GM12878 (cell line): ENCODE results near the gene NKX1-1. TPM values are rescaled to one million over a fixed set of nuclear protein-coding genes. Genes with fewer than 3 reads are reported as not detected.

Experiments
- ATAC-seq: fragments of 200-7000 bp; cut with Tn5 transposase; 3 replicates; pipeline ENCODE4 v1.9.1; 2020; ENCODE audit warnings: mild to moderate bottlenecking, moderate library complexity
- BruUV-seq: library from RNA; stranded (reverse); fragments of 400-500 nt; replicated peaks from 2 replicates; lab custom pipeline; 2021; lab: Mats Ljungman, UMichigan
- CTCF ChIA-PET: fragments of 300-600 bp; sonication (Branson Sonifier 250); formaldehyde crosslinking; extraction: SDS; loops from one replicate; lab custom pipeline; 2021; ENCODE audit warnings: inconsistent platforms; lab: Yijun Ruan, JAX
- POLR2A ChIA-PET: fragments of 350-600 bp; formaldehyde crosslinking; extraction: SDS; loops from one replicate; lab custom pipeline; 2021; ENCODE audit warnings: inconsistent platforms; lab: Charles Lee
- RAD21 ChIA-PET: fragments of 300-600 bp; sonication (Branson Sonifier 250); formaldehyde crosslinking; loops from one replicate; lab custom pipeline; 2023; ENCODE audit warnings: antibody characterized with exemption; ENCODE audit not compliant: unreplicated experiment; lab: Charles Lee
- SMC1A ChIA-PET: fragments of 300-600 bp; sonication (Branson Sonifier 250); formaldehyde crosslinking; loops from one replicate; lab custom pipeline; 2023; ENCODE audit not compliant: unreplicated experiment, uncharacterized antibody; lab: Charles Lee
- DNase-seq: peaks from one replicate; pipeline ENCODE4 v3.0.0-alpha.2; 2011; ENCODE audit warnings: low read depth, low spot score
- FAIRE-seq: peaks from 3 replicates; lab custom pipeline; 2011; peaks lifted over from hg19 to GRCh38; lab: Jason Lieb, UNC
- H2AFZ ChIP-seq: 2 replicates; pipeline ENCODE4 v1.6.0; 2011; ENCODE audit warnings: low read depth, low read length, control low read depth; ENCODE audit not compliant: control insufficient read depth
- H3K27ac ChIP-seq: 2 replicates; pipeline ENCODE4 v1.5.1; 2011; ENCODE audit warnings: control low read depth; ENCODE audit not compliant: control insufficient read depth, insufficient read depth
- H3K27me3 ChIP-seq, 2 experiments: replicated peaks in 1 of 2; 2 replicates each; pipeline versions ENCODE4 v1.6.0 to v1.6.1; 2011; ENCODE audit warnings: low read length in 1 of 2; ENCODE audit not compliant: control insufficient read depth in 2 of 2, insufficient read depth in 2 of 2
- H3K36me3 ChIP-seq, 2 experiments: 2 replicates each; pipeline ENCODE4 v1.5.1; 2011; ENCODE audit warnings: low read length in 1 of 2; ENCODE audit not compliant: control insufficient read depth in 2 of 2, insufficient read depth in 2 of 2
- H3K4me1 ChIP-seq: 2 replicates; pipeline ENCODE4 v1.6.1; 2011; ENCODE audit warnings: mild to moderate bottlenecking, low read length, moderate library complexity, mixed read lengths; ENCODE audit not compliant: control insufficient read depth, insufficient read depth
- H3K4me2 ChIP-seq: 2 replicates; pipeline ENCODE4 v1.6.0; 2011; ENCODE audit warnings: control low read depth; ENCODE audit not compliant: control insufficient read depth, insufficient read depth
- H3K4me3 ChIP-seq: fragments of 200-600 bp; sonication (generic); 2 replicates; pipeline ENCODE4 v1.5.1; 2016
- H3K79me2 ChIP-seq: 2 replicates; pipeline ENCODE4 v1.6.0; 2011; ENCODE audit warnings: low read length; ENCODE audit not compliant: control insufficient read depth, insufficient read depth
- H3K9ac ChIP-seq: 2 replicates; pipeline ENCODE4 v1.8.0; 2011; ENCODE audit warnings: low read length, control low read depth, mixed read lengths; ENCODE audit not compliant: control insufficient read depth, insufficient read depth
- H3K9me3 ChIP-seq: replicated peaks from 3 replicates; pipeline ENCODE4 v1.5.1; 2011; ENCODE audit warnings: mild to moderate bottlenecking, low read length; ENCODE audit not compliant: control insufficient read depth, insufficient read depth
- H4K20me1 ChIP-seq: 2 replicates; pipeline ENCODE4 v1.6.0; 2011; ENCODE audit not compliant: control insufficient read depth, insufficient read depth
- CEBPB ChIP-seq, 2 experiments: fragments of 150-350 bp in 1 of 2; IDR thresholded peaks; 2 replicates each; pipeline ENCODE4 v1.6.1; 2012 to 2014; ENCODE audit warnings: low read depth in 2 of 2, low read length in 2 of 2, borderline replicate concordance in 1 of 2, inconsistent platforms in 1 of 2
- FOS ChIP-seq: IDR thresholded peaks from 3 replicates; pipeline ENCODE4 v1.6.1; 2011; ENCODE audit warnings: borderline replicate concordance; ENCODE audit not compliant: insufficient read length; ENCODE audit errors: extremely low read depth
- NR2F1 ChIP-seq: fragments of 450-650 bp; conservative IDR thresholded peaks from 2 replicates; pipeline ENCODE4 v1.6.1; 2017; ENCODE audit warnings: mild to moderate bottlenecking
- SMARCA5 ChIP-seq: fragments of 450-650 bp; IDR thresholded peaks from 2 replicates; pipeline ENCODE4 v1.6.1; 2017; ENCODE audit warnings: mild to moderate bottlenecking
- SREBF2 ChIP-seq: IDR thresholded peaks from 2 replicates; pipeline ENCODE4 v1.6.1; 2012; ENCODE audit warnings: mild to moderate bottlenecking, low read length
- ZBED1 ChIP-seq: IDR thresholded peaks from 2 replicates; pipeline ENCODE4 v1.6.1; 2016; ENCODE audit warnings: borderline replicate concordance
- ZNF24 ChIP-seq: fragments of 450-650 bp; IDR thresholded peaks from 2 replicates; pipeline ENCODE4 v1.6.1; 2017; ENCODE audit warnings: antibody characterized with exemption, mild to moderate bottlenecking
- WGBS: methylation state at CpG from one replicate; pipeline ENCODE4 v1.1.6; 2016; ENCODE audit warnings: low lambda C conversion rate; ENCODE audit not compliant: insufficient replicate concordance, insufficient coverage; ENCODE audit errors: missing lambda C conversion rate; 5-methylcytosine and 5-hydroxymethylcytosine counted together
- in situ Hi-C: fragments of 300-500 bp; cut with MboI; formaldehyde crosslinking; loops from 9 replicates; pipeline ENCODE4 v1.14.3; 2018; ENCODE audit warnings: mixed read lengths
- intact Hi-C: fragments of 100-400 bp; cut with micrococcal nuclease; formaldehyde crosslinking; loops from one replicate; pipeline ENCODE4 v1.14.2; 2022; ENCODE audit not compliant: unreplicated experiment
- polyA plus RNA-seq, 11 experiments: library from polyadenylated mRNA; depleted of rRNA in 4 of 11; unstranded in 6 of 11; stranded (reverse) in 5 of 11; fragments of >200 nt; fragmentation: Nextera tagmentation in 4 of 11; fragmentation: Illumina TruSeq in 1 of 11; extraction: Ambion mirVana in 4 of 11; extraction: Trizol in 1 of 11; gene quantifications; 1 replicate in 1 of 11; 2 replicates in 10 of 11; pipeline versions ENCODE4 v1.2.1 to v1.2.3, GENCODE V29; 2011 to 2016; ENCODE audit warnings: inconsistent platforms in 2 of 11, missing spikeins in 2 of 11, low read depth in 1 of 11
- total RNA-seq, 4 experiments: library from RNA; depleted of rRNA in 3 of 4; stranded (reverse); fragments of >200 nt in 3 of 4; fragmentation: Illumina TruSeq in 1 of 4; extraction: Trizol in 1 of 4; gene quantifications; 2 replicates each; pipeline versions ENCODE4 v1.2.1 to v1.2.3, GENCODE V29; 2013 to 2021
- TF ChIP-seq, protein P1 (sequence below): IDR thresholded peaks from 2 replicates; pipeline ENCODE4 v1.6.1; 2012; ENCODE audit warnings: low read depth, low read length, improper control_type of control experiment
- TF ChIP-seq, protein P2 (sequence below): fragments of 450-650 bp; IDR thresholded peaks from 2 replicates; pipeline ENCODE4 v1.6.1; 2017; ENCODE audit warnings: antibody characterized with exemption, mild to moderate bottlenecking, moderate library complexity

The NKX1-1 gene
- total and polyA plus RNA-seq, 10 of the 15 experiments (the other 5 are each of a cell fraction or from before 2014, with no cell fraction given), result not detected

DNA sequence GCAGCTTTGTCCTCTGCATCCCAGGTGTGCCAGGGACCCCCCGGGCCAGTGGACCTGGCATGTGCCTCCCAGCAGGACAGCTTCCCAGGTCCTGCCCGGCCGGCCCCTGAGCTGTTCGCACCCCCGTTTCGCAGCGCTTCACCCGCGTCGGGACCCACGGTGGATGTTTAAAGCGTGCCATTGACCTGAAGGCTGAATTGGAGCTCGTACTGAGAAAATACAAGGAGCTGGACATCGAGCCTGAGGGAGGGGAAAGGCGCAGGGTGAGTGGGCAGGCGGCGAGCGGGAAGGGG, 51.3 kb downstream of the NKX1-1 start:
- peaks cover 2% of the 10 kb centered on the region; the same call in 1 of the 2 replicates for H3K4me1 ChIP-seq
- TF ChIP-seq, protein P1, sequence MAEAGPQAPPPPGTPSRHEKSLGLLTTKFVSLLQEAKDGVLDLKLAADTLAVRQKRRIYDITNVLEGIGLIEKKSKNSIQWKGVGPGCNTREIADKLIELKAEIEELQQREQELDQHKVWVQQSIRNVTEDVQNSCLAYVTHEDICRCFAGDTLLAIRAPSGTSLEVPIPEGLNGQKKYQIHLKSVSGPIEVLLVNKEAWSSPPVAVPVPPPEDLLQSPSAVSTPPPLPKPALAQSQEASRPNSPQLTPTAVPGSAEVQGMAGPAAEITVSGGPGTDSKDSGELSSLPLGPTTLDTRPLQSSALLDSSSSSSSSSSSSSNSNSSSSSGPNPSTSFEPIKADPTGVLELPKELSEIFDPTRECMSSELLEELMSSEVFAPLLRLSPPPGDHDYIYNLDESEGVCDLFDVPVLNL, result no peak
- TF ChIP-seq NR2F1 (no peak), ZNF24 (no peak), SREBF2 (no peak), CEBPB (IDR thresholded peaks at IDR 0.05; ENCODE audit: borderline replicate concordance in 1 of 2, low read depth in 2 of 2, low read length in 2 of 2) (no peak), FOS (no peak), ZBED1 (no peak), SMARCA5 (no peak)
- TF ChIP-seq, protein P2, sequence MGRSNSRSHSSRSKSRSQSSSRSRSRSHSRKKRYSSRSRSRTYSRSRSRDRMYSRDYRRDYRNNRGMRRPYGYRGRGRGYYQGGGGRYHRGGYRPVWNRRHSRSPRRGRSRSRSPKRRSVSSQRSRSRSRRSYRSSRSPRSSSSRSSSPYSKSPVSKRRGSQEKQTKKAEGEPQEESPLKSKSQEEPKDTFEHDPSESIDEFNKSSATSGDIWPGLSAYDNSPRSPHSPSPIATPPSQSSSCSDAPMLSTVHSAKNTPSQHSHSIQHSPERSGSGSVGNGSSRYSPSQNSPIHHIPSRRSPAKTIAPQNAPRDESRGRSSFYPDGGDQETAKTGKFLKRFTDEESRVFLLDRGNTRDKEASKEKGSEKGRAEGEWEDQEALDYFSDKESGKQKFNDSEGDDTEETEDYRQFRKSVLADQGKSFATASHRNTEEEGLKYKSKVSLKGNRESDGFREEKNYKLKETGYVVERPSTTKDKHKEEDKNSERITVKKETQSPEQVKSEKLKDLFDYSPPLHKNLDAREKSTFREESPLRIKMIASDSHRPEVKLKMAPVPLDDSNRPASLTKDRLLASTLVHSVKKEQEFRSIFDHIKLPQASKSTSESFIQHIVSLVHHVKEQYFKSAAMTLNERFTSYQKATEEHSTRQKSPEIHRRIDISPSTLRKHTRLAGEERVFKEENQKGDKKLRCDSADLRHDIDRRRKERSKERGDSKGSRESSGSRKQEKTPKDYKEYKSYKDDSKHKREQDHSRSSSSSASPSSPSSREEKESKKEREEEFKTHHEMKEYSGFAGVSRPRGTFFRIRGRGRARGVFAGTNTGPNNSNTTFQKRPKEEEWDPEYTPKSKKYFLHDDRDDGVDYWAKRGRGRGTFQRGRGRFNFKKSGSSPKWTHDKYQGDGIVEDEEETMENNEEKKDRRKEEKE, result no peak
- no peak overlapping the region for H3K9ac ChIP-seq
- ChIA-PET POLR2A (no interaction called here), CTCF (interaction anchor here (0.6 to 1.1 kb wide), 3 partner anchors 222 to 613 kb away, joined by 3 to 5 read pairs (median 3); no protein-coding TSS in a partner anchor), RAD21 (no interaction called here), SMC1A (interaction anchor here (1.7 kb wide), 1 partner anchor 224 kb away, joined by 6 read pairs; no protein-coding TSS in a partner anchor)
- H3K27me3 ChIP-seq, result no peaks in the 10 kb centered on the region
- DNase-seq, result no peak
- H3K36me3 ChIP-seq, result peaks cover 0 to 3% of the 10 kb centered on the region in 2 experiments; a peak in 3 of 4 replicates
- H2AFZ ChIP-seq, result no peak overlapping the region
- FAIRE-seq, result no peak
- 92% methylated on average over 13 of the region's 18 CpGs for WGBS
- no peaks in the 10 kb centered on the region for H3K9me3 ChIP-seq
- no peak overlapping the region for H3K4me3 ChIP-seq
- intact Hi-C loops, result no loop called here
- no peak overlapping the region for H3K27ac ChIP-seq
- H3K4me2 ChIP-seq, result no peak overlapping the region
- in situ Hi-C loops, result loop anchor here (5.0 kb wide), 3 partner anchors 103 to 348 kb away; no protein-coding TSS in a partner anchor
- no peak for ATAC-seq
- H4K20me1 ChIP-seq, result no peaks in the 10 kb centered on the region
- no TSS peak for BruUV-seq
- H3K79me2 ChIP-seq, result no peaks in the 10 kb centered on the region
